GM23338 (cell line): ENCODE results near the gene PAEP. TPM values are rescaled to one million over a fixed set of nuclear protein-coding genes. Genes with fewer than 3 reads are reported as not detected.

Source experiments
- ATAC-seq: fragments of 200-7000 bp; cut with Tn5 transposase; 3 replicates; pipeline ENCODE4 v1.9.1; 2020
- DNase-seq: peaks from one replicate; pipeline ENCODE4 v3.0.0-alpha.2; 2015; ENCODE audit warnings: low spot score
- H2AFZ ChIP-seq: fragments of 200-600 bp; sonication (generic); 2 replicates; pipeline ENCODE4 v1.8.0; 2016; ENCODE audit warnings: antibody characterized with exemption, mild to moderate bottlenecking, moderate library complexity
- H3F3A ChIP-seq: fragments of 200-600 bp; sonication (generic); replicated peaks from 2 replicates; pipeline ENCODE4 v1.8.0; 2017; ENCODE audit warnings: antibody characterized with exemption, mixed run types, low read depth
- H3K27ac ChIP-seq: fragments of 200-600 bp; sonication (generic); 2 replicates; pipeline ENCODE4 v1.6.1; 2016; ENCODE audit warnings: low read depth
- H3K27me3 ChIP-seq: fragments of 200-600 bp; sonication (generic); 2 replicates; pipeline ENCODE4 v1.8.0; 2016; ENCODE audit warnings: mild to moderate bottlenecking, mixed run types, moderate library complexity; ENCODE audit not compliant: insufficient read depth
- H3K36me3 ChIP-seq: fragments of 200-600 bp; sonication (generic); 2 replicates; pipeline ENCODE4 v1.8.0; 2016; ENCODE audit warnings: mild to moderate bottlenecking; ENCODE audit not compliant: insufficient read depth
- H3K4me1 ChIP-seq: fragments of 200-600 bp; sonication (generic); 2 replicates; pipeline ENCODE4 v1.8.0; 2016; ENCODE audit warnings: mild to moderate bottlenecking, moderate library complexity; ENCODE audit not compliant: insufficient read depth
- H3K4me2 ChIP-seq: fragments of 200-600 bp; sonication (generic); 2 replicates; pipeline ENCODE4 v1.7.1; 2017; ENCODE audit warnings: mixed run types
- H3K4me3 ChIP-seq: fragments of 200-600 bp; sonication (generic); 2 replicates; pipeline ENCODE4 v1.6.1; 2016; ENCODE audit warnings: mixed run types
- H3K79me2 ChIP-seq: fragments of 200-600 bp; sonication (generic); replicated peaks from 2 replicates; pipeline ENCODE4 v1.8.0; 2017; ENCODE audit warnings: mild to moderate bottlenecking; ENCODE audit not compliant: insufficient read depth
- H3K9me2 ChIP-seq: fragments of 200-600 bp; sonication (generic); 2 replicates; pipeline ENCODE4 v1.8.0; 2017; ENCODE audit not compliant: insufficient read depth
- H4K20me1 ChIP-seq: fragments of 200-600 bp; sonication (generic); replicated peaks from 2 replicates; pipeline ENCODE4 v1.8.0; 2017; ENCODE audit warnings: mild to moderate bottlenecking; ENCODE audit not compliant: insufficient read depth
- H3K27ac Mint-ChIP-seq: 2 replicates; pipeline ENCODE4 v1.8.0; 2020; ENCODE audit warnings: inconsistent platforms, mild to moderate bottlenecking, moderate library complexity, mixed read lengths
- H3K27me3 Mint-ChIP-seq: 3 replicates; pipeline ENCODE4 v1.8.0; 2022; ENCODE audit warnings: low read depth, mild to moderate bottlenecking, moderate library complexity, mixed read lengths, inconsistent platforms; ENCODE audit not compliant: insufficient read depth, poor library complexity
- H3K36me3 Mint-ChIP-seq: 3 replicates; pipeline ENCODE4 v1.8.0; 2021; ENCODE audit warnings: low read depth, mild to moderate bottlenecking, inconsistent platforms, moderate library complexity, mixed read lengths
- H3K4me1 Mint-ChIP-seq: 3 replicates; pipeline ENCODE4 v1.8.0; 2020; ENCODE audit warnings: mild to moderate bottlenecking, inconsistent platforms, mixed read lengths
- H3K4me3 Mint-ChIP-seq: 3 replicates; pipeline ENCODE4 v1.8.0; 2021; ENCODE audit warnings: moderate library complexity, mild to moderate bottlenecking, inconsistent platforms, mixed read lengths
- H3K9me3 Mint-ChIP-seq: 3 replicates; pipeline ENCODE4 v1.8.0; 2020; ENCODE audit warnings: moderate library complexity, mild to moderate bottlenecking, inconsistent platforms, mixed read lengths
- CREB1 ChIP-seq: fragments of 250-450 bp; sonication (Bioruptor Pico); IDR thresholded peaks from 2 replicates; pipeline ENCODE4 v1.5.0; 2020; ENCODE audit warnings: low read depth, mild to moderate bottlenecking, moderate library complexity
- CTCF ChIP-seq, 2 experiments: fragments of 200-600 bp in 1 of 2; sonication (generic) in 1 of 2; conservative IDR thresholded peaks; 2 replicates each; pipeline versions ENCODE4 v1.5.1 to v1.6.1; 2016 to 2017; ENCODE audit warnings: antibody characterized with exemption in 2 of 2, low read depth in 2 of 2, mild to moderate bottlenecking in 2 of 2, moderate library complexity in 1 of 2
- ETS1 ChIP-seq: IDR thresholded peaks from 2 replicates; pipeline ENCODE4 v1.6.1; 2016; ENCODE audit warnings: antibody characterized with exemption
- EZH2 ChIP-seq: fragments of 200-600 bp; sonication (generic); IDR thresholded peaks from one replicate; pipeline ENCODE4 v1.8.0; 2017; ENCODE audit warnings: antibody characterized with exemption, mild to moderate bottlenecking, low read depth; ENCODE audit not compliant: unreplicated experiment
- EZH2phosphoT487 ChIP-seq: fragments of 200-600 bp; sonication (generic); IDR thresholded peaks from one replicate; pipeline ENCODE4 v1.8.1; 2018; ENCODE audit warnings: antibody characterized with exemption; ENCODE audit not compliant: unreplicated experiment
- JUNB ChIP-seq: IDR thresholded peaks from one replicate; pipeline ENCODE4 v1.6.1; 2016; ENCODE audit warnings: antibody characterized with exemption; ENCODE audit not compliant: unreplicated experiment
- NANOG ChIP-seq: IDR thresholded peaks from 2 replicates; pipeline ENCODE4 v1.6.1; 2016; ENCODE audit warnings: antibody characterized with exemption, borderline replicate concordance
- POLR2AphosphoS5 ChIP-seq: IDR thresholded peaks from 2 replicates; pipeline ENCODE4 v1.6.1; 2016; ENCODE audit warnings: antibody characterized with exemption, low read depth
- STAT1 ChIP-seq: IDR thresholded peaks from one replicate; pipeline ENCODE4 v1.6.1; 2016; ENCODE audit warnings: antibody characterized with exemption; ENCODE audit not compliant: unreplicated experiment
- ZNF114 ChIP-seq: fragments of 250-450 bp; sonication (Bioruptor Pico); IDR thresholded peaks from 2 replicates; pipeline ENCODE4 v1.5.0; 2020; ENCODE audit warnings: mild to moderate bottlenecking, moderate library complexity
- ZNF331 ChIP-seq: fragments of 250-450 bp; sonication (Bioruptor Pico); IDR thresholded peaks from 2 replicates; pipeline ENCODE4 v1.5.0; 2020; ENCODE audit warnings: low read depth, mild to moderate bottlenecking, moderate library complexity
- ZNF462 ChIP-seq: fragments of 250-450 bp; sonication (Bioruptor Pico); IDR thresholded peaks from 2 replicates; pipeline ENCODE4 v1.5.0; 2020; ENCODE audit warnings: mild to moderate bottlenecking, moderate library complexity
- polyA plus RNA-seq: library from polyadenylated mRNA; unstranded; fragments of >200 nt; fragmentation: Nextera tagmentation; extraction: Ambion mirVana; gene quantifications from 2 replicates; pipeline ENCODE4 v1.2.1, GENCODE V29; 2016
- total RNA-seq: library from RNA; depleted of rRNA; stranded (reverse); fragments of >200 nt; shearing (Covaris generic); gene quantifications from 2 replicates; pipeline ENCODE4 v1.2.3, GENCODE V29; 2014
- TF ChIP-seq, protein P1 (sequence below): IDR thresholded peaks from one replicate; pipeline ENCODE4 v1.6.1; 2018; ENCODE audit warnings: antibody characterized with exemption; ENCODE audit not compliant: unreplicated experiment

The PAEP gene
- total and polyA plus RNA-seq, 2 experiments from 2014 or later = not detected

GRCh38 chr9:135579356-135579755, 17.8 kb downstream of the PAEP start:
- no peak overlapping the region for H3K27ac Mint-ChIP-seq
- DNase-seq (no peak), ATAC-seq (no peak)
- no peak overlapping the region for H3K4me3 ChIP-seq
- H3K36me3 Mint-ChIP-seq = peaks cover 3% of the 10 kb centered on the region; the same call in 1 of the 3 replicates
- 0 out of 2 replicates have a peak, but pooled peaks cover 6% of the 10 kb centered on the region for H3K9me2 ChIP-seq
- no peak overlapping the region for H3K27ac ChIP-seq
- H3K27me3 ChIP-seq = no peaks in the 10 kb centered on the region
- H4K20me1 ChIP-seq = no peaks in the 10 kb centered on the region
- no peaks in the 10 kb centered on the region for H3K36me3 ChIP-seq
- no peaks in the 10 kb centered on the region for H3K4me1 Mint-ChIP-seq
- TF ChIP-seq CREB1 (no peak), NANOG (no peak), ETS1 (no peak), POLR2AphosphoS5 (no peak), EZH2 (no peak), CTCF (conservative IDR thresholded peaks at IDR 0.05; ENCODE audit: low read depth in 2 of 2) (no peak), ZNF331 (CRISPR knock-in tag) (no peak), ZNF114 (CRISPR knock-in tag) (no peak), ZNF462 (CRISPR knock-in tag) (no peak), JUNB (no peak), STAT1 (no peak), EZH2phosphoT487 (no peak)
- TF ChIP-seq, protein P1, sequence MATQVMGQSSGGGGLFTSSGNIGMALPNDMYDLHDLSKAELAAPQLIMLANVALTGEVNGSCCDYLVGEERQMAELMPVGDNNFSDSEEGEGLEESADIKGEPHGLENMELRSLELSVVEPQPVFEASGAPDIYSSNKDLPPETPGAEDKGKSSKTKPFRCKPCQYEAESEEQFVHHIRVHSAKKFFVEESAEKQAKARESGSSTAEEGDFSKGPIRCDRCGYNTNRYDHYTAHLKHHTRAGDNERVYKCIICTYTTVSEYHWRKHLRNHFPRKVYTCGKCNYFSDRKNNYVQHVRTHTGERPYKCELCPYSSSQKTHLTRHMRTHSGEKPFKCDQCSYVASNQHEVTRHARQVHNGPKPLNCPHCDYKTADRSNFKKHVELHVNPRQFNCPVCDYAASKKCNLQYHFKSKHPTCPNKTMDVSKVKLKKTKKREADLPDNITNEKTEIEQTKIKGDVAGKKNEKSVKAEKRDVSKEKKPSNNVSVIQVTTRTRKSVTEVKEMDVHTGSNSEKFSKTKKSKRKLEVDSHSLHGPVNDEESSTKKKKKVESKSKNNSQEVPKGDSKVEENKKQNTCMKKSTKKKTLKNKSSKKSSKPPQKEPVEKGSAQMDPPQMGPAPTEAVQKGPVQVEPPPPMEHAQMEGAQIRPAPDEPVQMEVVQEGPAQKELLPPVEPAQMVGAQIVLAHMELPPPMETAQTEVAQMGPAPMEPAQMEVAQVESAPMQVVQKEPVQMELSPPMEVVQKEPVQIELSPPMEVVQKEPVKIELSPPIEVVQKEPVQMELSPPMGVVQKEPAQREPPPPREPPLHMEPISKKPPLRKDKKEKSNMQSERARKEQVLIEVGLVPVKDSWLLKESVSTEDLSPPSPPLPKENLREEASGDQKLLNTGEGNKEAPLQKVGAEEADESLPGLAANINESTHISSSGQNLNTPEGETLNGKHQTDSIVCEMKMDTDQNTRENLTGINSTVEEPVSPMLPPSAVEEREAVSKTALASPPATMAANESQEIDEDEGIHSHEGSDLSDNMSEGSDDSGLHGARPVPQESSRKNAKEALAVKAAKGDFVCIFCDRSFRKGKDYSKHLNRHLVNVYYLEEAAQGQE = no peak
- no peaks in the 10 kb centered on the region for H3F3A ChIP-seq
- H3K79me2 ChIP-seq = no peaks in the 10 kb centered on the region
- no peaks in the 10 kb centered on the region for H3K27me3 Mint-ChIP-seq
- peaks cover 11% of the 10 kb centered on the region for H3K9me3 Mint-ChIP-seq
- no peak overlapping the region for H2AFZ ChIP-seq
- H3K4me3 Mint-ChIP-seq = no peak overlapping the region
- no peak overlapping the region for H3K4me2 ChIP-seq
- H3K4me1 ChIP-seq = no peaks in the 10 kb centered on the region
